CD1c-positive myeloid dendritic cell (primary cell): ENCODE results near the gene SKOR1.

Experiments used
- DNase-seq: peaks from one replicate; pipeline ENCODE4 v3.0.0-alpha.2; 2016; ENCODE audit errors: extremely low spot score

The SKOR1 gene

GRCh38 chr15:67819636-67820035, 5.7 kb upstream of the SKOR1 start:
- DNase-seq = no peak

GRCh38 chr15:67820122-67820991, 5.0 kb upstream of the SKOR1 start:
- no peak for DNase-seq

- peak; percentile 39 for DNase-seq
Observed at GRCh38 chr15:67820992-67821783, 4.1 kb upstream of the SKOR1 start.

GRCh38 chr15:67821784-67822440, 3.4 kb upstream of the SKOR1 start:
- DNase-seq = no peak

- no peak for DNase-seq
Observed at GRCh38 chr15:67822537-67823313, 2.6 kb upstream of the SKOR1 start.

GRCh38 chr15:67823314-67824196, 1.8 kb upstream of the SKOR1 start:
- DNase-seq = no peak

GRCh38 chr15:67824197-67824968, 926 bp upstream of the SKOR1 start:
- no peak for DNase-seq

GRCh38 chr15:67825881-67826716, 790 bp downstream of the SKOR1 start:
- DNase-seq = no peak

- DNase-seq = no peak
Observed at GRCh38 chr15:67826717-67827561, 1.6 kb downstream of the SKOR1 start.

- DNase-seq = no peak
Observed at GRCh38 chr15:67827562-67828277, 2.4 kb downstream of the SKOR1 start.

- DNase-seq = no peak
Observed at GRCh38 chr15:67828278-67828968, 3.1 kb downstream of the SKOR1 start.

- no peak for DNase-seq
Observed at GRCh38 chr15:67828969-67829646, 3.8 kb downstream of the SKOR1 start.

- DNase-seq = no peak
Observed at GRCh38 chr15:67829647-67830504, 4.6 kb downstream of the SKOR1 start.

GRCh38 chr15:67831363-67831762, 6.1 kb downstream of the SKOR1 start:
- DNase-seq = no peak

- no peak for DNase-seq
Observed at GRCh38 chr15:67832031-67832551, 6.8 kb downstream of the SKOR1 start.
